ENCODE data around the gene OR4F15.
A peak's percentile ranks its signal among the peaks of the same experiment; 100 is the strongest.

Gene OR4F15

GRCh38 chr15:101804375-101804774, 7.6 kb upstream of the OR4F15 start:
- no peak for DNase-seq

- no peak for DNase-seq
These were observed 7.1 kb upstream of the OR4F15 start for GRCh38 chr15:101804941-101805340.

GRCh38 chr15:101805605-101806345, 6.2 kb upstream of the OR4F15 start:
- DNase-seq: no peak

GRCh38 chr15:101807345-101807945, 4.6 kb upstream of the OR4F15 start:
- no peak for DNase-seq

GRCh38 chr15:101808201-101808600, 3.8 kb upstream of the OR4F15 start:
- DNase-seq: no peak

- no peak for DNase-seq
These were observed 1.5 kb upstream of the OR4F15 start for GRCh38 chr15:101810456-101810855.

- peak; percentile 55 for DNase-seq
These were observed 1.1 kb upstream of the OR4F15 start for GRCh38 chr15:101810876-101811275.

GRCh38 chr15:101813803-101814534, 2.0 kb downstream of the OR4F15 start:
- no peak for DNase-seq

- DNase-seq: no peak
These were observed 8.8 kb downstream of the OR4F15 start for GRCh38 chr15:101820781-101821180.

- DNase-seq: no peak
These were observed 15.3 kb downstream of the OR4F15 start for GRCh38 chr15:101827257-101827656.

GRCh38 chr15:101828774-101829173, 16.8 kb downstream of the OR4F15 start:
- DNase-seq: no peak

- no peak for DNase-seq
These were observed 29.7 kb downstream of the OR4F15 start for GRCh38 chr15:101841656-101842055.

- DNase-seq: no peak
These were observed 32.9 kb downstream of the OR4F15 start for GRCh38 chr15:101844916-101845315.

- no peak for DNase-seq
These were observed 40.4 kb downstream of the OR4F15 start for GRCh38 chr15:101852356-101852755.

Measured in hematopoietic multipotent progenitor cell treated with erythropoietin and hydrocortisone succinate and interleukin-3 and kit ligand, for 6 days (in vitro differentiated cells).